ENCODE data around the gene GALP.

- no peak for TF ChIP-seq POLR2AphosphoS5 (IDR thresholded peaks at IDR 0.05; ENCODE audit: low read depth, low read length)
- no peak for TF ChIP-seq SIN3A (IDR thresholded peaks at IDR 0.05; ENCODE audit: borderline replicate concordance, insufficient read depth, low read length)
- no peak for TF ChIP-seq TAF1 (IDR thresholded peaks at IDR 0.05; ENCODE audit: borderline replicate concordance, insufficient read depth, low read length)
These were observed 48.6 kb upstream of the GALP start for GRCh38 chr19:56126983-56127780.

Measured in PFSK-1 (cell line).